Bronchial epithelial cell (primary cell): ENCODE data around the gene DSC3. TPM values are rescaled to one million over a fixed set of nuclear protein-coding genes. Genes with fewer than 3 reads are reported as not detected.
A peak's percentile ranks its signal among the peaks of the same experiment; 100 is the strongest.
"Not testable (repeated sequence)": the region's sequence is repeated elsewhere in the genome, so short reads cannot be mapped to it uniquely, and the experiment has no call there.

Experiments
- DNase-seq: peaks from one replicate; pipeline ENCODE4 v3.0.0-alpha.2; 2010; ENCODE audit warnings: low read depth
- FAIRE-seq: peaks from 2 replicates; lab custom pipeline; 2011; peaks lifted over from hg19 to GRCh38; lab: Jason Lieb, UNC
- H3K27me3 ChIP-seq: 2 replicates; pipeline ENCODE4 v1.5.1; 2011; ENCODE audit warnings: low read length; ENCODE audit not compliant: control insufficient read depth, insufficient read depth
- H3K36me3 ChIP-seq: 2 replicates; pipeline ENCODE4 v1.5.1; 2011; ENCODE audit warnings: low read length; ENCODE audit not compliant: control insufficient read depth, insufficient read depth
- H3K4me3 ChIP-seq: 2 replicates; pipeline ENCODE4 v1.5.1; 2011; ENCODE audit warnings: mild to moderate bottlenecking, low read depth, low read length, control low read depth
- CTCF ChIP-seq: IDR thresholded peaks from 2 replicates; pipeline ENCODE4 v1.5.1; 2011; ENCODE audit warnings: mild to moderate bottlenecking, moderate library complexity, low read length, control low read depth, inconsistent platforms; ENCODE audit not compliant: insufficient read depth, severe bottlenecking
- total RNA-seq: library from RNA; depleted of rRNA; stranded (reverse); fragments of >200 nt; gene quantifications from 2 replicates; pipeline ENCODE4 v1.2.1, GENCODE V29; 2014

Gene DSC3
- total RNA-seq, 1 donor from 2014 or later, result 193 TPM

DNA sequence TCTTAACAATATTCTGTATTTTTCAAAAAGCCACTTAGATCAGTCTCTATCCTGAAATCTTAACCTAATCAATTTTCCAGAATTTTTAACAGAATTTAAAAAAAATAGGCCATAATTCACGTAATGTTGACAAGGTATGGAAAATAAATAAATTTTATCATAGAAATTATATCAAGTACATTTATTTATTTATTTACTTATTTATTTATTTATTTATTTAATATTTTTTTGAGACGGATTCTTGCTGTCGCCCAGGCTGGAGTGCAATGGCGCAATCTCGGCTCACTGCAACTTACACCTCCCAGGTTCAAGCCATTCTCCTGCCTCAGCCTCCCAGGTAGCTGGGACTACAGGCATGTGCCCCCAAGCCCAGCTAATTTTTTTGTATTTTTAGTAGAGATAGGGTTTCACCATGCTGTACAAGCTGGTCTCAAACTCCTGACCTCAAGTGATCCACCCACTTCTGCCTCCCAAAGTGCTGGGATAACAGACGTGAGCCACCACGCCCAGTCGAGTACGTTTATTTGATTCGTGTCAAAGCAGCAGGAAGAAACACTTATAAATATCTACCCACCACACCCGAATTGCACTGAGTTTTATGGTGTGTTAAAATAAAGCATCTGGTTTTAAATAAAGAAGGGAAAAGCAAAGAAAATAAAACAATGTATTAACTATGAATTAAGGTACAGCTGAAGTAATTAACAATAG is 60.1 kb downstream of the DSC3 start:
- no peak overlapping the region for H3K4me3 ChIP-seq
- FAIRE-seq (no peak), DNase-seq (no peak)
- TF ChIP-seq CTCF, result no peak
- no peaks in the 10 kb centered on the region for H3K36me3 ChIP-seq
- no peaks in the 10 kb centered on the region for H3K27me3 ChIP-seq

GRCh38 chr18:30978091-30978490 is 64.5 kb downstream of the DSC3 start:
- H3K27me3 ChIP-seq, FAIRE-seq, H3K4me3 ChIP-seq, H3K36me3 ChIP-seq, DNase-seq: not testable (repeated sequence)

DNA sequence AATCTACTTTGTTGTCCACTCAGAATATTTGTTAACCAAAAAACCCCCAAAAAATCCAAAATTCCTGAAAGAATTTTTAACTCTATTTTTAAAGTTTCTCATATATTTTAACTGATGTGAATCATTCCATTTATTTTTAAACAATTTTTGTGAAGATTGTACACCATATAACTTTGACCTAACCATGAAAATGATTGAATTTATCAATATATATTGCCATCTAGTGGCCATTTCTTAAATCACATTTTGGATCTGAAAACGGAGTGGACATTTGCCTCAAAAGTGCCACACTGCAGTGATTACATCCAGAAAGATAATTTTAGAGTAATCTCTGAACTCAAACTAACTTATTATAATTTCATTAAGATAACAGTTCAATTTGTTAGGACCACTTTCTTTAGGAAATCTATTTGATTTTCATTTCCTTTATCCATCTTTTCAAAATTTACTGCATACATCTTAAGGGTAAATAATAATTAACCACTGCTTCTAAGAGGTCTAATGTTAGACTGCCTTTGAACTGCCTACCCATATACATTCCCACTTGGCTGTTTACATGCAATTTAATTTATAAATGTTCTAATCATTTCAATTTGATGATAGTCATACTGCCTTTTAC is 71.1 kb downstream of the DSC3 start:
- Histone ChIP-seq H3K36me3 (no peaks in the 10 kb centered on the region), H3K27me3 (no peaks in the 10 kb centered on the region), H3K4me3 (no peak overlapping the region)
- DNase-seq (peak; percentile 53), FAIRE-seq (no peak)
- TF ChIP-seq CTCF, result peak; percentile 26

GRCh38 chr18:30970196-30970816 is 72.2 kb downstream of the DSC3 start:
- DNase-seq (peak; percentile 77), FAIRE-seq (no peak)
- no peak overlapping the region for H3K4me3 ChIP-seq

GRCh38 chr18:30969670-30970170 is 72.8 kb downstream of the DSC3 start:
- Histone ChIP-seq H3K27me3 (peaks cover 2% of the 10 kb centered on the region), H3K36me3 (no peaks in the 10 kb centered on the region), H3K4me3 (no peak overlapping the region)
- no peak for FAIRE-seq
- no peak for TF ChIP-seq CTCF
- DNase-seq, result no peak

More at GRCh38 chr18:30970196-30970816, 72.2 kb downstream of the DSC3 start:
- peak; percentile 35 for TF ChIP-seq CTCF
- Histone ChIP-seq H3K36me3 (no peaks in the 10 kb centered on the region), H3K27me3 (peaks cover 1% of the 10 kb centered on the region)

- FAIRE-seq (no peak), DNase-seq (peak; percentile 84)
- peaks cover 2% of the 10 kb centered on the region for H3K27me3 ChIP-seq
- H3K36me3 ChIP-seq, result no peaks in the 10 kb centered on the region
- H3K4me3 ChIP-seq, result no peak overlapping the region
- TF ChIP-seq CTCF, result no peak
Observed at GRCh38 chr18:30967701-30968100, 74.8 kb downstream of the DSC3 start.
